ENCODE measurements around the gene ZNF783.
"Not testable (repeated sequence)": the region's sequence is repeated elsewhere in the genome, so short reads cannot be mapped to it uniquely, and the experiment has no call there.

ZNF783 gene

DNA sequence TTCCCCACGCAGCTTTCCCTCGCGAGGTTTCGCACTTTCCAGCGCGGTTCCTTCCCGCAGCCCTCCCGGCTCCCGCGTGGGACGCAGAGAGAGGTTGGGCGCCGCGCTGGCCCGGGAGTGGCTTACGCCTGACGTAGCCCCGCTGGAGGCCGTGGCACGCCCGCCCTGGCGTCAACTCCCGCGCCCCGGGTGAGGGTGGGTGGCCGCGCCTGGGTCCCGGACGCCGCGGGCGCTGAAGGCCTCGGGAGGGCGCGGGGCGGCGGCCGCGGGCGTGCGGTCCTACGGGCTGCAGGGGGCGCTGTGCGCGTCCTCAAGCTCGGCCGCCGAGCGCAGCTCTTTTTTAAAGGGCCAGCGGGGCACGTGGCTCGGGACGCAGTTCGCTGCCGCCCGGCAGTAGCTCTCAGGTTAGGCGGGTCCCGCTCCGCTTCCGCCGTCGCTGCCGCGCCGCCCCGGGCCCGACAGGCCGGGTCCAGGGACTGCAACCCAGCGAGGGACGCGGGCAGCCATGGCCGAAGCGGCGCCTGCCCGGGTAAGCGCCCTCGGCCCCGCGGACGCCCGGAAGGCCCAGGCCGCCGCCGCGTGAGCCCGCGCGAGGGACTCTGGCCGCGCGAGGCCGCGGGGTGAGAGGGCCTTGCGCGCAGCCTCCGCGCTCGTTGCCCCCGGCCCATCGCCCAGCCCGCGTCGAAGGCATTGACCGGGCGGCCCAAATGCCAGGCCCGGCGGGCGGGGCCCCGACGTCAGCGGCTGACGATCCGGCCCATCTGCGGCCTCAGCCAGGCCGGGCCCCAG lies at the start of gene ZNF783:
ZNF783 (plus strand) TSS at position 368 of the 789 bp plus-strand sequence; CDS start at position 506, 138 bp downstream.
- peak; percentile 96 for DNase-seq (ENCODE audit: low spot score)

DNA sequence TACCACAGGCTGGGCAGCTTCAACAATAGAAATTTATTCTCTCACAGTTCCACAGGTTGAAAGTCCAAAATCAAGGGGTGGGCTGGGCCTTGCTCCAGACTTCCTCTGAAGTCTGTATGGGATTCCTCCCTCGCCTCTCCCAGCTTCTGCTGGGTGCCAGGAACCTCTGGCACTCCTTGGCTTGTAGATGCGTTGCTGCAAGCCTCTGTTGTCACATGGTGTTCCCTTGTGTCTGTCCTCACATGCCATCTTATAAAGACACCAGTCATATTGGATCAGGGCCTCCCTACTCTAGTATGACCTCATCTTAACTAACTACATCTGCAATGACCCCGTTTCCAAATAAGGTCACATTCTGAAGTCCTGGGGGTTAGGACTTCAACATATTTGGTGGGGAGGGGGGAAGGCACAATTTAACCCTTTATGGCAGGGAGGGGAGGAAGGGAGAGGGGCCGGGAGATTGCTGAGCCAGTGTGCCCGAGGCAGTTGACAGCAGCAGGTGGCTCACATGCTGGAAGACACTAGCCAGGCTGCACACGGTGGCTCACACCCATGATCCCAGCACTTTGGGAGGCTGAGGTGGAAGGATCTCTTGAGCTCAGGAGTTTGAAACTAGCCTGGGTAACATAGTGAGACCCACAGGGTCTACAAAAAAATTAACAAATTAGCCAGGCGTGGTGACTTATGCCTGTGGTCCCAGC lies 47.8 kb upstream of the ZNF783 start:
- no peak for DNase-seq (ENCODE audit: low spot score)

DNA sequence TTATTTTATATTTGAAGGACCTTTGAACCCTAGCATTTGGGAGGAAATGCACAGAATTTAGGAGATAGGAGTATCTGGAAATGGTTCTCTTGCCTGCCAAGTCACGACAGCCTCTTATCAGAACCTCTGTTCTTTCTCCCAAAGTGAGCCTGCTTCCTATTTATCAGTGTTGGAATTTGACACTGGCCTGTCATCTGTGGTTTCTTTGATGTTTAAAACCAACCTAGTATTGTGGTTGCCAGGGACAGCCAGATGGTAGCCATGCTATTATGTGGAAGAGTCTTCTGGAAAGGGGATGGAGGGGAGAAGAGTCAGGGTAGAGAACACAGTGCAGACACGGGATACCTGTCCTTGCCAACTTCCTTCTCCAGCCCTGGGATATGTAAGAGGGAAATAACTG lies 45.6 kb upstream of the ZNF783 start:
- no peak for DNase-seq (ENCODE audit: low spot score)

DNA sequence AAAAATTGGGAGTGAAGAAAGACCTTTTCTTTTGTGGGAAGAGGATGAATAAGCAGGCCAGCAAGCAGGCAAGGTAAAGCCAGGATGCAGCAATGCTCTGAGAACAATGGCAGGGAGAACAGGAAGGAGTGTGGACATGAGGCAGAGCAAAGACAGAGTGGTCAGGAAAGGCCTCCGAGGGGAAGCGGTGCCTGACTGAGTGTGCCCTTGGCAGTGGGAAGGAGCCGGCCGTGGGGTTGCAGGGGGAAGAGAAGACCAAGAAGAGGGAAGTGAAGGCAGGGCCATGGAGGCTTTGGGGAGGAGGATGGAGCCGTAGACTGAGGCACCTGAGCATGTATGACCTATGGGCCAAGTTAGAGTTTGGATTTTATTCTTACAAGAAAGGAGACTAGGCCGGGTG lies 44.4 kb upstream of the ZNF783 start:
- DNase-seq (ENCODE audit: low spot score), result no peak

DNA sequence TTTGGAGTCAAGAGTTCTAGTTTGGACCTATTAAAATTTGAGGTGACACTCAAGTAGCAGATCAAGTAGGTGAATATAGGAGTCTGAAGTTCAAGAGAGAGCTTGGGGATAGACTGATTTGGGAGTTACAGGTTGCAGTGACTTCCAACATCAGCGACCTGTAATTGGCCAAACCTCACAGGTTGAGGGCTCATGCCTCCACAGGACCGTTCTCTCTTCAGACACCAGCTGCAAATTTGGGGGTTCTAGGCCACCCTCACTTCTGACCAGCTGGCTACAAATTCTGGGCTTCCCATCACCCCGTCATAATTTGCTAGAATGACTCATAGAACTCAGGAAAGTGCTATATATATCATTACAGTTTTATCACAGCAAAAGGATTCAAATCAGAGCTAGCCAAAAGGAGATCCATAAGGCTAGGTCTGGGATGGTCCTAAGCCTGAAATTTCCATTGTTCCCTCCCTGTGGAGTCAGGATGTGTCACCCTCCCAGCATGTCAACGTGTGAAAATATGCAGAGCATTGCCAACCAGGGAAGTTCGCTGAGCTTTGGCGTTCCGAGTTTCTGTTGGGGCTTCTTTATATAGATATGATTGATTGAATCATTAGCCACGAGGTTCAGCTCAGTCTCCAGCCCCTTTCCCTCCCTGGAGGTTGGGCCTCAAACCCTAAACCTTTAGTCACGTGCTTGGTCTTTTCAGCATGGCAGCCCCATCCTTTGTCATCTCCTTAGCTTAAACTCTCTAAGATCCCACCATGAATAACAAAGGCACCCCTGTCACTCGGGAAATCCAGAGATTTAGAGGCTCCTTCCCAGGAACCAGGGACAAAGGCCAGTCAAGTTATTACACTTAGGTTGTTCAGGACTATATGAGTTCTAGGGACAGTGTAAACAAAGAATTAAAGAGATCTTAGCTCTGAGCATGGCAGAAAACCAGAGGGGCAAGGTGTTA lies 43.3 kb upstream of the ZNF783 start:
- DNase-seq (ENCODE audit: low spot score), result no peak

DNA sequence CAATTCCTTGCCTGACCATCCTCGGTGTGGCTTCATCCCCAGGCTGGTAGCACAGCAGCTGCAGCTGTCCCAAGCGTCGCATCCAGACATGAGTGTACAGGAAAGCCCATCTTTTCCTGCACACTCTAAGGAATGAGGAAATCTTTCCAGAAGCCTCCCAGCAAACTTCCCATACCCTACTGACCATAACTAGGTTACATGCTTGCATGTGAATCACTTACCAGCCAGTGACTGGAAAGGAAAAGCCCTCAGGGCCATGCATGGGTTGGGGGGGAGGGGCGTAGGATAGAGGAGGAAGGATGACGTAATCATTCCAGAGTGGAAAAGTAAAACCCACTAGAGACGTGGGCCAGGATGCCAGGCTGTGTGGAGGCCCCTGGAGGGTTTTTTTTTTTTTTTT lies 41.5 kb upstream of the ZNF783 start:
- peak; percentile 52 for DNase-seq (ENCODE audit: low spot score)

DNA sequence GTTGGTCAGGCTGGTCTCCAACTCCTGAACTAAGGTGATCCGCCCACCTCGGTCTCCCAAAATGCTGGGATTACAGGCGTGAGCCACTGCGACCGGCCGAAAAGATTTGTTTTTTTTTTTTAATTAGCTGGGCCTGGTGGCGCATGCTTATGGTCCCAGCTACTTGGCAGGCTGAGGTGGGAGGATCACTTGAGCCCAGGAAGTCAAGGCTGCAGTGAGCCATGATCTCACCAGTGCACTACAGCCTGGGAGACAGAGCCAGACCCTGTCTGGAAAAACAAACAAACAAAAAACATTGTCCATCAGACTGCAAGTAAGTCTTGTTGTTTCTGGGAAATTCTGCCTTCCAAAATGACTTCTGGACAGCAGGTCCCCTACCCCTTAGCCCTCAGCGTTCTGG lies 38.8 kb upstream of the ZNF783 start:
- no peak for DNase-seq (ENCODE audit: low spot score)

DNA sequence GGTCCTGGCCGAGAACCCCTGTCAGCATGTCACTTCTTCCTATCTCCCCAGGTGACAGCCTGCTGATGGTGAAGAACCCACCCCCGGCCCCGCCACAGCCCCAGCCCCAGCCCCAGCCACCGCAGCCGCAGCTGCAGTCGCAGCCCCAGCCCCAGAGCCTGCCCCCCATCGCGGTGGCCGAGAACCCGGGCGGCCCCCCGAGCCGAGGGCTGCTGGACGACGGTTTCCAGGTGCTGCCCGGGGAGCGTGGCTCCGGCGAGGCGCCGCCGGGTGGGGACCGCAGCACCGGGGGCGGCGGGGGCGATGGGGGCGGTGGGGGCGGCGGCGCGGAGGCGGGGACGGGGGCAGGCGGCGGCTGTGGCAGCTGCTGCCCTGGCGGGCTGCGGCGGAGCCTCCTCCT lies 38.2 kb upstream of the ZNF783 start:
- DNase-seq (ENCODE audit: low spot score), result no peak

DNA sequence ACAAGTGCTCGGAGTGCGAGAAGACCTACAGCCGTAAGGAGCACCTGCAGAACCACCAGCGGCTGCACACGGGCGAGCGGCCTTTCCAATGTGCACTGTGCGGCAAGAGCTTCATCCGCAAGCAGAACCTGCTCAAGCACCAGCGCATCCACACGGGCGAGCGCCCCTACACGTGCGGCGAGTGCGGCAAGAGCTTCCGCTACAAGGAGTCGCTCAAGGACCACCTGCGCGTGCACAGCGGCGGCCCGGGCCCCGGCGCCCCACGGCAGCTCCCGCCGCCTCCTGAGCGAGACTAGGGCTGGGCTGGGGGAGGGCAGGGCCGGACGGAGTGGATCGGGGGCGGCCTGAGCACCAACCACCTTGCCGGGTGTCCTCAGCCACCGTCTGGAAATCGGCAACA lies 37.6 kb upstream of the ZNF783 start:
- DNase-seq (ENCODE audit: low spot score), result no peak

DNA sequence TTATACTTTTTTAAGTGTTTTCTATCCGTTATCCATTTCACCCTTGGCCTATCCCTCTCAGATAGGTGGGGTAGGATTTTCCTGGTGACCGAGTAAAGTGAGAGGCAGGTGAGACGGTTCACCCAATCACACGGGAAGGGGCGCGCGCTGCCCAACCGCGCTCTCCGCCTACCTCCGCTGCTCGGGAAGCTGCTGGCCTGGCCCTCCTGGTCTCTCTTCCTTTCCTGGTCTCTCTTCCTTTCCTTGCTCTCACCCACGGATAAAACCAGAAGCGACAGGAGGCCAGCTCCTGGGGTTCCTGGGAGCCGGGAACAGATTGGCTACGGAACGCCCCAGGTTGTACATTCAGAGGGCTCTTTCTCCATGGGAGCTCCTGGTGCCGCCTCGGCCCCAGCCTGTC lies 36.9 kb upstream of the ZNF783 start:
- no peak for DNase-seq (ENCODE audit: low spot score)

DNA sequence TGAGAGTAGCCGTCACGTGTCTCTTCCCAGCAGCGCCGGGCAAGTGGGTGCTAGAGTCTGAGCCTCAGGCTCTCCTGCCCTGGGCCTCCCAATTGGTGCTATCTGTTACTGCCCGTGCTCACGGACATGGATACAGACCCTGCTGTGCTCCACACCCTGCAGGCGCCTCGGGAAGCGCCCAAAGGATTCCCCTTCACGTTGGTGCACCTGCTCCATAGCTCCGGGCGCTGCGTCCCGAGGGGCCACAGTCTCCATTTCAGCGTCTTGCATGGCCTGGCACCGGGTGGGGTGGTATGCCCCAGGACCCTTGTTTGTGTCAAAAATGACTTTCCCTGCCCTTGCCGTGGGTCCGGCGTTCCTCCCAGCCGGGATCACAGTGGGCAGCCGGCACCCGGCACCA lies 36.3 kb upstream of the ZNF783 start:
- no peak for DNase-seq (ENCODE audit: low spot score)

DNA sequence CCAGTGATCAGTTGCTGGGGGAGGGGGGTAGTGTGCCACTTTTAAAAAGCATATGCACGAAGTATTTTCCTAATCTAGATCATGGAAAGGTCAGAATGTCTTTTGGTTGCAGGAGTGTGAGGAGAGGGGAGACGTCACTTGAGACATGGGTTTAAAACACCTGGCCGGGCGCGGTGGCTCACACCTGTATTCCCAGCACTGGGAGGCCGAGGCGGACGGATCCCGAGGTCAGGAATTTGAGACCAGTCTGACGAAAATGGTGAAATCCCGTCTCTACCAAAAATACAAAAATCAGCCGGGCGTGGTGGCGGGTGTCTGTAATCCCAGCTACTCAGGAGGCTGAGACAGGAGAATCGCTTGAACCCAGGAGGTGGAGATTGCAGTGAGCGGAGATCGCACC lies 35.6 kb upstream of the ZNF783 start:
- DNase-seq (ENCODE audit: low spot score), result not testable (repeated sequence)

DNA sequence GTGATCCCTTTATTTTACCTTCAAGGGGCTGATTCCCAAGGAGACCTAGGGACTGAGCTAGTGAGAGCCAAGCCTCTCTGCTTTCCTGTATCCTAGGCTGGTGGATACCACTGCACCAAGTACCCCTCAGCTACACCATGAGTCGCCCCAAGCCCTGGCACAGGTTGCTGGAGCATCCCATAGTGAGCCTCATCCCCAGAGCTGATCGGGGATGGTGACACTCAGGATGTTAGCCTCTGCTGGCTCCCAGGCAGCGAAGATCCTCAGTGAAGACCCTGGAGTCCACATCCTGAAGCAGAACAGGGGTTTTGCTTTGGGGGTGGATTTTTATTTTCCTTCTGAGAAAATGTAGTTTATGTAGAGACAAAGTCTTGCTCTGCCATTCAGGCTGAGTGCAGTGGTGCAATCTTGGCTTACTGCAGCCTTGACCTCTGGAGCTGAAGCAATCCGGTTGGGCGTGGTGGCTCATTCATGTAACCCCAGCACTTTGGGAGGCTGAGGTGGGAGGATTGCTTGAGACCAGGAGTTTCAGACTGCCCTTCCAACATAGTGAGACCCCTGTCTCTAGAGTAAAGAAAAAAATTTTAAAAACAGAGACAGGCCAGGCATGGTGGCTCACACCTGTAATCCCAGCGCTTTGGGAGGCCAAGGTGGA lies 35.0 kb upstream of the ZNF783 start:
- no peak for DNase-seq (ENCODE audit: low spot score)

DNA sequence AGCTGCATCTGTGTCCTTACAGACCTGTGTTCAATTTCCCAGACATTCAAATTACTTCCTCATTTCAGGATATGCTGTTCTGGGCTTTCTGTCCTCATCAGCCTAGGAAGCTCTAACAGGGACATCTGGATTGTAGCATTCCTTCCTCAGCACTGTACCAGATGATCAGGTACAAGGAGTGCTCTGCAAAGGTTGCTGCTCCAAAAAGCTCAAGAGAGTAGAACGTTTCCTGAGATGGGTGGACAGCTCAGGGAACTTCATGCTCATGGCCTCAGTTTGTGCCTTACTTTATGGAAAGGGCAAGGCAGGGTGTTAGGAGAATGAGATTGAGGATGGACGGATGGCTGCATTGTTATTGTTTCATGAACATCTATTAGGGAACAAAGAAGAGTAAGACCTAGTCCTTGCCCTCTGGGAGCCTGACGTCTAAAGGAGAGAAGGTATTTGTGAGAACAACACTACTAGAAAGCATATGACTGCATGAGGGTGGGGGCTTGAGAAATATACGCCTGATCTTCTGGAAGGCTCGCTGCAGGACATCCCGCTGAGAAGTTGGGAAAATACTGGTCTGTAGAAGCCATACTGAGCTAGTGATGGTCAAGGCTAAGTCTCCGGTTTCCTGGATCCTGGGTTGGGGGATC lies 33.0 kb upstream of the ZNF783 start:
- DNase-seq (ENCODE audit: low spot score), result no peak

DNA sequence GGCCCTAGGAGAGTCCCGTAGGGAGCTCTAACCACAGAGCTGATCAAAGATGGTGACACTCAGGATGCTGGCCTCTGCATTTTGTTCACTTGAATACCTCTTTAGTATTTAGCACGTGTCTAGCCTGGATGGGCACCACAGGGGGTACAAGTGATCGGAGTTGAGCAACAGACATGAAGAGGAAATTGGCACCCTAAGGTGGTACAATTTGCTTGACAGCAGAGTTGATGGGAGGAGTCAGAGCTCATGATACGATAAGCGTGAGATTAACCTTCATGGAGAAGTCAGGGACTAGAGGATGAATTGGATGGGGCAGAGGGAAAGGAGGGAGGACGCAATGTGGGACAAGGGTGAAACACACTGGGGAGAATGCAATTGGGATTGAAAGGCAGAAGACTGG lies 32.5 kb upstream of the ZNF783 start:
- DNase-seq (ENCODE audit: low spot score), result no peak

DNA sequence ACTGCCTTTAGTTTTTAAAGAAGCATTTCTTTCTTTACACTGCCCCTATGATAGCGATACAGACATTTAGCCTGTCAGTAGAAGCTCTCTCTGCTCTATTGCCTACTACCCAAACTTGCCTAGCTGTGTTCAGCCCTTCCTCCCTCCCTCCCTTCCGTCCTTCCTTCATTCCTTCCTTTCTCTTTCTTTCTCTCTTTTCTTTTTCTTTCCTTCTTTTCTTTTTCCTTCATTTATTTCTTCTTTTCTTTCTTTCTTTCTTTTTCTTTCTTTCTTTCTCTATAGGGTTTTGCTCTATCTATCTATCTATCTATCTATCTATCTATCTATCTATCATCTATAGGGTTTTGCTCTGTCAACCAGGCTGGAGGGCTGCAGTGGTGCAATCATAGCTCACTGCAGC lies 29.6 kb upstream of the ZNF783 start:
- no peak for DNase-seq (ENCODE audit: low spot score)

DNA sequence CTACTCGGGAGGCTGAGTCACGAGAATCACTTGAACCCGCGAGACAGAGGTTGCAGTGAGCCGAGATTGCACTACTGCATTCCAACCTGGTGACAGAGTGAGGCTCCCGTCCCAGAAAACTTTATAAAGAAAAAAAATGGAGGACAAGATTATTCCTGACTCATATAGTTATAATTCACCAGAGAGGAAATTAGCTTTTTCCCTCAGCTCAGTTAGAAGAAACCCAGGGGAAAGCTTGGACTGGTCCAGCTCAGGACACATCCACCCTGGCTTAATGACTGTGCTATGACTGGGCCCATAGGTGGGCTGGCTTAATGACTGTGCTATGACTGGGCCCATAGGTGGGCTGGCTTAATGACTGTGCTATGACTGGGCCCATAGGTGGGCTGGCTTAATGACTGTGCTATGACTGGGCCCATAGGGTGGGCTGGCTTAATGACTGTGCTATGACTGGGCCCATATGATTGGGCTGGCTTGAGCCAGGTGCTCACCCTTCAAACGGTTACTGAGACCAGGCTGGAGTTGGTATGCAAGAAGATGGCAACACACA lies 28.3 kb upstream of the ZNF783 start:
- peak; percentile 77 for DNase-seq (ENCODE audit: low spot score)

DNA sequence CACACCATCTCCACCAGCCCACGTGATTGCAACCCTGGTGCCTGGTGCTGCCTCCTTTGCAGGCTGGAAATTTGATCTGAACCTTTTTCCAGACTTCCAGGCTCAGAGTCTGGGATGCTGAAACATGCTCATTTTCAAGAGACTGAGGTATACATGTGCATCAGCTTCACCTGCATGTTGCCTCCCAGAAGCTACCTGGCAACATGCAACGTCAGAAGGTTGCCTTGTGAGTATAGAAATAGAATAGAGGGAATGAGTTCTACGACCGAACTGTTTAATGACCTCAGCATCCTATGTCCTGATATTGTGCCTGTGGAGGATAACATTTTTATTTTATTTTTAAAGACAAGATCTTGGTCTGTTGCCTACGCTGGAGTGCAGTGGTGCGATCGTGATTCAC lies 24.5 kb upstream of the ZNF783 start:
- no peak for DNase-seq (ENCODE audit: low spot score)

DNA sequence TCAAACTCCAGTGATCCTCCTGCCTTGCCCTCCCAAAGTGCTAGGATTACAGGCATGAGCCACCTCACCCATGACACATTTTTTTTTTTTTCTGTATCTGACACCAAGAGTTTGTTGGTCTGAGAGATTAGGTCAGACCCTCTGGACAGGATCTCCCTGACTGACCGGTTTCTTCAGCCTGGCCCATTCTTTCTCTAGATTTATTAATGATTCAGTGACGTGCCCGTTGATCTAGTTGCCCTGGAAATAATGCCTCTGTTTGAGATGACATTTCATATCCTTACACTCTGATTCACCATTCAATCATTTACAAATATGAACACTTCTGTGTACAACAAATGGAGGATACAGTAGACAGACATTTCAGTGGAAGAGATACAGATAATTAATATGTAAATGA lies 23.9 kb upstream of the ZNF783 start:
- DNase-seq (ENCODE audit: low spot score), result peak; percentile 53

DNA sequence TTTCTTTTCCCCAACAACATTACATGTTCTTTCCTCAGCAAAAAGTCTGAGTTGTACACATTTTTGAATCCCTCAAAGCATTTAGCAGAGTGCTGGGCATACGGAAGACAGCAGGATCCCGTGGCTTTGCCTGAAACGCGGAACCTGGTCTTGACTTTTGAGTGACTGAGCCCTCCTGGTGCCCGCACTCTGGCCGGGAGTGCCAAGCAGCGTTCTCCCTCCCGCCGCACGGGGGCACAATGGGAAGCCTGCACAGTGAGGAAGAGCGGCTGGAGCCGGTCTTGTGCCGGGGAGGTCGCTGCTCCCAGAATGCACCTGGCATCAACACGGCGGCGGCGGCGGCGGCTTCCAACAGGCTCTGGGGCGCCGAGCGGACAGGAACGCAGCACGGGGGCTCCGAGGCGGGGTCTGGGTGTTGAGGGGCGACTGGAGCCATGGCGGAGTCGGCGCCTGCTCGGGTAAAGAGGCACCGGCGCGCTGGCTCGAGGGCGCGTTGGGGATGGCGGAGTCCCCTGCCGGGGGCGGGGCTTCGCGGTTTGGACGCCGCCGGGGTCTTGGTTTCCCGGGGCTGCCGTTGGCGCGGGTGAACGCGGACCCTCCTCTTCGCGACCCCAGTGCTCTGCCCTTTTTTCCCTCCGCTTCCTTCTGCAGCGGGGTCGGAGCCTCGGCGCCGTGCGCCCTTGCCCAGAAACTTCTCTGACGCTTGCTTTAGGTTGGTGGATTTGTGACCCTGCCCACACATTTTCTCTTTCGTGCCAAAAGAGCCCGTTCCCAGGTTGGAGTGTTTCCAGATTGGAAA lies 22.5 kb upstream of the ZNF783 start, which contains the start of gene ZNF212:
ZNF212 (plus strand) TSS at position 307 of the 799 bp plus-strand sequence; CDS start at position 435, 128 bp downstream.
- peak; percentile 97 for DNase-seq (ENCODE audit: low spot score)

All from AG08396 (cell line).